HG03558 (cell line): ENCODE results near the gene LY6G6D.

Experiments used
- ATAC-seq: cut with Tn5 transposase; IDR thresholded peaks from one replicate; pipeline ENCODE4 v1.9.1; 2021; ENCODE audit warnings: moderate number of reproducible peaks; ENCODE audit not compliant: unreplicated experiment; ENCODE audit errors: extremely low read depth

LY6G6D gene

DNA sequence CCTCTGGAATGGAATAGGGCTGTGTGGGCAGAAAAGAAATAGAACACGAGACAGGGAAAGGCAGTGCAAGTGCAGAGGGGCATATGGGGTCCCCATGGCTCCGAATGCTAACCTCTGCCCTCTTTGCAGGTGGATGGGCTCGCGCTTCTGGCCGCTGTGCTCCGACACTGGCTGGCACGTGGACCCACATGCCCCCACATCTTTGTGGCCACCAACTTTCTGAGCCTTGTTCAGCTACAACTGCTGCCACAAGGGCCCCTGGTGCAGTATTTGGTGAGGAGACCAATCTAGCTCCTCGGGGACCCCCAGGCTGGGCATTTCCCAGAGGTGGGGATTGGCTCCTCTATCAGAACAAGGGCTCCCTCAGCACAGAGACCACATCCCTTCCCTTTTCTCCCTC lies 46.2 kb downstream of the LY6G6D start:
- no peak for ATAC-seq

GRCh38 chr6:31762356-31762755 lies 47.2 kb downstream of the LY6G6D start, which contains the start of gene SAPCD1:
Gene SAPCD1, plus strand, starts transcription at chr6:31762656. Its CDS starts 399 bp downstream, at chr6:31763055.
- ATAC-seq, result no peak

- ATAC-seq, result no peak
Measured at GRCh38 chr6:31762878-31763618, 47.9 kb downstream of the LY6G6D start.

GRCh38 chr6:31763619-31763940 lies 48.4 kb downstream of the LY6G6D start:
- ATAC-seq, result no peak

- no peak for ATAC-seq
Measured at GRCh38 chr6:31764198-31764597, 49.0 kb downstream of the LY6G6D start.

DNA sequence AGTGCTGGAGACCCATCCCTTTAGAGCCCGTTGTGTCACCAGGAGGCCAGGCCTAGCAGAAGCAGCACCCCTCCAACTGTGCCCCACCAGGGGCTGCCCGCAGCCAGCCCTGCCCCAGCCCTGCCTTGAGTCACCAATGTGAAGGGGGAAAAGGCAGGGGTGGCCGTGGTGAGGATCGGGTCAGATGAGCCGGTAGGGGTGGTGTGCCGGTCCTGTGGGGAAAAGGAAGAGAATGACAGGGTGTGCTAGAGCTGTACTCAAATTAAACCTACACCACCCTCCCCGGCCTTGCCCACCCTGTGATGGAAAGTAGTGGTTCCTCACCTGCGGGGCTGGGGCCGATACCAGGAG lies 50.4 kb downstream of the LY6G6D start:
- ATAC-seq, result no peak

DNA sequence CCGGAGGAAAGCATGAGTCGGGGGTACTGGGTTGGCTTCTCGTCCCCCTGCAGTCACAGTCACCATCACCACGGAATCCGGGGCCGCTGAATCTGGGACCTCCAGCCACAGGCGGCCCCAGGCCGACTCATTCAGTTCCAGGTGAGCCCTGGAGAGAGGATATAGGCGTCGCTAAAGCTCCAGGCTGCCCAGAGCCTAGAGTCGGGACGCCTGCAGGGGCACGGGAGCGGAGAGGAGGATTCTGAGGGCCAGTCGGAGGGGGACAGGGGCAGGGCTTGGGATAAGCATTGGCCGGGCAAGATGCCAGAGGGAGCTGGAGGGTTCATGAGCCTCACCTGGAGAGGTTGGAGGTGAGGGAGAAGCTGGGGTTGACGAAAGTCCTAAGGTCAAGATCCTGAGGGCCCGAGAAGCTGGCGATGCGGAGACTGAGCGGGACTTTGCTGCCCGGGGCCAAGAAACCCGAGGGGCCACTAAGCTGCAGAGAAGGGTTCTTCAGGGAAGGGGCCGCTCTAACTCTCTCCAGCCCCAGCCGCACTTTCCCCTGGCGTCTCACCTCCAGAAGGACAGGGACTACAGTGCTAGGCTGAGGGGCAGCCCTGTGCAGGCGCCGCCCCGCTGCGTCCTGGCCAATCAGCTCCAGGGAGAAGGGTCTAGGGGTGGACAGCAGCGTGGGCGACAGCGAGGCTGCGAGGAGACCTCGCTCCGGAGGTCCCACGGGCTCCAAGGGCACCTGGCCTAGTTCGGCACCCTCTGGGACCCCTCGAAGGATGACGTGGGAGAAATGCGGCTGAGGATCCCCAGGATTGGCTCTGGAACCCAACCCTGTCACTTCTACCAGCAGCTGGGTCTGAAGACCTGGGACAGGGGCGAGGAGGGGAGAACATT lies 51.0 kb downstream of the LY6G6D start:
- ATAC-seq, result no peak

DNA sequence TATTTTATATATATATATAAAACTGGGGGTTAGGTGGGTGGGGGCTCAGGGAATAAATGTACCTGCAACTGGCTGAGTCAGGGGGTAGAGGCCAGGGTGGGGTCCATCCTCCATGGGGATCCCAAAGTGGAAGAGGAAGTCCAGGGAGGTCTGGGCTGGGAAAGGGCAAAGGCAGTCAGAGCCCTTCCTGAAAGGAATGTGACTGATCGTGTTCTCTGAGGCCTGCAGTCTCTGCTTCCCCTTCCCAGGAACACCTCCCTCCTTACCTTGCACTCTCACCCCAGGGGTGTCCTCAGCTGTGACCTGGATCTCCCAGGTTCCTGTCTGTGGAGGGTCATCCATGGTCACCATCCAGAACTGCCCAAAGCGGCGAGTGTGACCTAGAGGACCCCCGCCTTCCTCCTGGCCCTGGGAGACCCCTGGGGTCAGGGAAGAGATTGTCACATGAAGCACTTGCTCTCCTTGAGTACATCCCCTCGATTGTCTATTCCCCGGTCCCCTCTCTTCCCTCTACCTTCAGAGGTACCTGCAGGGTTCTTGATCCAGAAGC lies 52.0 kb downstream of the LY6G6D start:
- no peak for ATAC-seq
